Measurements from ENCODE around the gene RAB22A.

DNA sequence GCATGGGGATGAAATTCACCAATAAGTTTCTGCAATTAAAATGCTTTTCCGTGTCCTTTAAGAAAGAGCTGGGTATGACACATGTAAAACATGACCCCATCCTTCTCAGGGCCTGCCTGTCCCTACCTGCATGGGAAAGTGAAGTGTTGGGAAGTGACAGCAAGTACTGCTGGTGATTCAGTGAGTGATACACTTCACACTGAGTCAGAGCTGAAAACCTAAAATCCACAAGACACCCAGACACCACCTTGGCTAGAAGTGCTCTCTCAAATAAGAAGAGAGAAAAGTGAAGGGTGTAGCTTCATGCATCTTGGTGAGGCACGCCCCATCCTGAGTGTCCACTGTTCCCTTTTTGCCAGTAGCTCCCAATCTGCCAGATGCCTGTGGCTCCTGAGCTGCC lies 3.3 kb downstream of the RAB22A start:
- TF ChIP-seq POLR2A (IDR thresholded peaks at IDR 0.05; ENCODE audit: extremely low read depth, insufficient read length), result no peak
- no peak for TF ChIP-seq CTCF (IDR thresholded peaks at IDR 0.05; ENCODE audit: low read depth, low read length)
- TF ChIP-seq MYC (IDR thresholded peaks at IDR 0.05; ENCODE audit: low read depth, low read length), result no peak
